Keratinocyte (primary cell): ENCODE data around the gene TENM3. TPM values are rescaled to one million over a fixed set of nuclear protein-coding genes. Genes with fewer than 3 reads are reported as not detected.

Source experiments
- DNase-seq: peaks from one replicate; pipeline ENCODE4 v3.0.0-alpha.2; 2011; ENCODE audit warnings: low read depth, missing footprints, low spot score
- FAIRE-seq: peaks from 2 replicates; lab custom pipeline; 2011; peaks lifted over from hg19 to GRCh38; lab: Jason Lieb, UNC
- H2AFZ ChIP-seq: 2 replicates; pipeline ENCODE4 v1.6.0; 2012; ENCODE audit warnings: low read length, control low read depth, inconsistent platforms; ENCODE audit not compliant: control insufficient read depth
- H3K27ac ChIP-seq: 2 replicates; pipeline ENCODE4 v1.5.1; 2011; ENCODE audit warnings: low read length; ENCODE audit not compliant: control insufficient read depth, insufficient read depth
- H3K27me3 ChIP-seq: 3 replicates; pipeline ENCODE4 v1.6.0; 2011; ENCODE audit warnings: low read length; ENCODE audit not compliant: control insufficient read depth, insufficient read depth; ENCODE audit errors: extremely low read depth
- H3K36me3 ChIP-seq, 2 experiments: 2 replicates in 1 of 2; 3 replicates in 1 of 2; pipeline ENCODE4 v1.5.1; 2011; ENCODE audit warnings: low read length in 2 of 2, mild to moderate bottlenecking in 1 of 2; ENCODE audit not compliant: control insufficient read depth in 2 of 2, insufficient read depth in 2 of 2; ENCODE audit errors: extremely low read depth in 1 of 2
- H3K4me1 ChIP-seq: 3 replicates; pipeline ENCODE4 v1.5.1; 2011; ENCODE audit warnings: low read length; ENCODE audit not compliant: control insufficient read depth, insufficient read depth; ENCODE audit errors: extremely low read depth
- H3K4me2 ChIP-seq: 3 replicates; pipeline ENCODE4 v1.6.0; 2011; ENCODE audit warnings: low read depth, low read length; ENCODE audit not compliant: control insufficient read depth, insufficient read depth; ENCODE audit errors: extremely low read depth
- H3K4me3 ChIP-seq, 3 experiments: fragments of 200-600 bp in 1 of 3; sonication (generic) in 1 of 3; 2 replicates in 2 of 3; 3 replicates in 1 of 3; pipeline ENCODE4 v1.5.1; 2011 to 2016; ENCODE audit warnings: low read length in 3 of 3, mild to moderate bottlenecking in 3 of 3, control low read depth in 2 of 3, inconsistent platforms in 1 of 3, low read depth in 1 of 3, mixed read lengths in 1 of 3, mixed run types in 1 of 3, moderate library complexity in 1 of 3; ENCODE audit not compliant: control insufficient read depth in 2 of 3, insufficient read depth in 2 of 3; ENCODE audit errors: extremely low read depth in 1 of 3
- H3K79me2 ChIP-seq: 2 replicates; pipeline ENCODE4 v1.6.0; 2012; ENCODE audit warnings: low read length; ENCODE audit not compliant: control insufficient read depth, insufficient read depth
- H3K9ac ChIP-seq: 3 replicates; pipeline ENCODE4 v1.6.0; 2011; ENCODE audit warnings: low read length; ENCODE audit not compliant: control insufficient read depth, insufficient read depth; ENCODE audit errors: extremely low read depth
- H3K9me1 ChIP-seq: 3 replicates; pipeline ENCODE4 v1.6.0; 2011; ENCODE audit warnings: low read length; ENCODE audit not compliant: control insufficient read depth, insufficient read depth; ENCODE audit errors: extremely low read depth
- H3K9me3 ChIP-seq: 2 replicates; pipeline ENCODE4 v1.5.1; 2012; ENCODE audit warnings: low read depth, low read length; ENCODE audit not compliant: control insufficient read depth
- H4K20me1 ChIP-seq: 3 replicates; pipeline ENCODE4 v1.6.0; 2011; ENCODE audit warnings: low read length; ENCODE audit not compliant: control insufficient read depth, insufficient read depth; ENCODE audit errors: extremely low read depth
- EZH2 ChIP-seq: IDR thresholded peaks from one replicate; pipeline ENCODE4 v1.6.1; 2012; ENCODE audit warnings: inconsistent platforms, mild to moderate bottlenecking, low read length, moderate library complexity
- dilution Hi-C: fragments of 300-500 bp; cut with MboI; formaldehyde crosslinking; loops from one replicate; pipeline ENCODE4 v1.7.0; 2020; ENCODE audit warnings: low sequenced_read_pairs; ENCODE audit not compliant: extremely low pct_ligation_motif_present
- polyA plus RNA-seq, 5 experiments: library from polyadenylated mRNA; depleted of rRNA in 3 of 5; stranded (reverse) in 3 of 5; stranded (forward) in 1 of 5; unstranded in 1 of 5; fragments of >200 nt; gene quantifications; 1 replicate in 1 of 5; 2 replicates in 3 of 5; 3 replicates in 1 of 5; pipeline versions ENCODE4 v1.2.1 to v1.2.3, GENCODE V29; 2011 to 2012; ENCODE audit warnings: missing spikeins in 2 of 5, low read depth in 1 of 5, low replicate concordance in 1 of 5
- TF ChIP-seq, protein P1 (sequence below), 3 experiments: IDR thresholded peaks in 1 of 3; conservative IDR thresholded peaks in 1 of 3; optimal IDR thresholded peaks in 1 of 3; 2 replicates in 2 of 3; 3 replicates in 1 of 3; pipeline versions ENCODE3 to v1.5.1; 2011; ENCODE audit warnings: low read length in 3 of 3, mild to moderate bottlenecking in 3 of 3, moderate library complexity in 2 of 3, control low read depth in 1 of 3, inconsistent platforms in 1 of 3; ENCODE audit not compliant: insufficient read depth in 2 of 3; ENCODE audit errors: extremely low read depth in 1 of 3

The TENM3 gene
- polyA plus RNA-seq, 1 donor (not counting 4 experiments of a cell fraction or from before 2014, with no cell fraction given) = 17.0 TPM

DNA sequence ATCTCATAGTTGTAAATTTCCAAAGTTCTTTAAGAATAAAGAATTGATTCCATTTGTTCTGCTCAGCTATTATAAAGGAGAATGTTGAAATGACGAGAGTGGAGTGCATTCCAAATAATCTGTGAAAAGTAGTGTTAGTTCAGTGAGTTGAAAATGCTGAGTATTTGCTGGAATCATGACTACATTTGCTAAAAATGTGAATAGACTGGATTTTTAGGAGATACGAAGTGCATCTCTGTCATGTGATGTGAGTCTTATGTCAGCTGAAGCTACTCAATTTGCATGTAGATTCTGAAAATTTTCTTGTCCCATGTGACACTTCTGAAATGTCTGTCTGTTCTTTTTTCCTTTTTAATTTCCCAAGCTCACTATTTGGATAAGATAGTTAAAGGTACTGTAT, 468.0 kb downstream of the TENM3 start:
- TF ChIP-seq, protein P1, sequence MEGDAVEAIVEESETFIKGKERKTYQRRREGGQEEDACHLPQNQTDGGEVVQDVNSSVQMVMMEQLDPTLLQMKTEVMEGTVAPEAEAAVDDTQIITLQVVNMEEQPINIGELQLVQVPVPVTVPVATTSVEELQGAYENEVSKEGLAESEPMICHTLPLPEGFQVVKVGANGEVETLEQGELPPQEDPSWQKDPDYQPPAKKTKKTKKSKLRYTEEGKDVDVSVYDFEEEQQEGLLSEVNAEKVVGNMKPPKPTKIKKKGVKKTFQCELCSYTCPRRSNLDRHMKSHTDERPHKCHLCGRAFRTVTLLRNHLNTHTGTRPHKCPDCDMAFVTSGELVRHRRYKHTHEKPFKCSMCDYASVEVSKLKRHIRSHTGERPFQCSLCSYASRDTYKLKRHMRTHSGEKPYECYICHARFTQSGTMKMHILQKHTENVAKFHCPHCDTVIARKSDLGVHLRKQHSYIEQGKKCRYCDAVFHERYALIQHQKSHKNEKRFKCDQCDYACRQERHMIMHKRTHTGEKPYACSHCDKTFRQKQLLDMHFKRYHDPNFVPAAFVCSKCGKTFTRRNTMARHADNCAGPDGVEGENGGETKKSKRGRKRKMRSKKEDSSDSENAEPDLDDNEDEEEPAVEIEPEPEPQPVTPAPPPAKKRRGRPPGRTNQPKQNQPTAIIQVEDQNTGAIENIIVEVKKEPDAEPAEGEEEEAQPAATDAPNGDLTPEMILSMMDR (optimal IDR thresholded peaks at IDR 0.05 in 1 of 3, IDR thresholded peaks at IDR 0.05 in 1 of 3, conservative IDR thresholded peaks at IDR 0.05 in 1 of 3; ENCODE audit: extremely low read depth in 1 of 3, insufficient read depth in 2 of 3, low read length in 3 of 3) = no peak
- no peak for TF ChIP-seq EZH2
- no peaks in the 10 kb centered on the region for H3K4me1 ChIP-seq
- H3K27me3 ChIP-seq = no peaks in the 10 kb centered on the region
- H3K79me2 ChIP-seq = no peaks in the 10 kb centered on the region
- dilution Hi-C loops = no loop called here
- FAIRE-seq (no peak), DNase-seq (no peak)
- no peaks in the 10 kb centered on the region for H3K9me1 ChIP-seq
- H4K20me1 ChIP-seq = no peaks in the 10 kb centered on the region
- no peak overlapping the region for H3K4me2 ChIP-seq
- no peak overlapping the region for H2AFZ ChIP-seq
- no peak overlapping the region for H3K4me3 ChIP-seq
- no peak overlapping the region for H3K9ac ChIP-seq
- H3K36me3 ChIP-seq = no peaks in the 10 kb centered on the region
- no peaks in the 10 kb centered on the region for H3K9me3 ChIP-seq
- H3K27ac ChIP-seq = no peak overlapping the region

DNA sequence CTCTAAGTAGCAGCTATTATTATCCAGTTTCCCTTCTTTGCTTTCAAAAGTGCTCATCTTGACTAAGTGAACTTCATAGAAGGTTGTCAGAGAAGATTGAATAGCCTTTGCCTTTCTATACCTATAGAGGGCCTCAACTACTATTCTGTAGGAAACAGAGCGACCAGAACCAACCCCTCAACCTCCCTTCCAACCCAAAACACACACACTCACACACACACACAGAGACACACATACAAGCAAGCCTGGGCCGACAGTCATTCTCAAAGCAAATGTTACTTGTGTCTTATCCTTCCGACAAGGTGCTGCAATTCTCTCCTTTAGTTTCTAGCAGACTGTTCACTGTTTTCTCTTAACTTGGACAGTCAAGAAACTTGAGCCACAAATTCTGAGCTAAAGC, 472.3 kb downstream of the TENM3 start:
- no peak for FAIRE-seq
- Histone ChIP-seq H3K9me3 (no peaks in the 10 kb centered on the region), H3K4me2 (no peak overlapping the region), H3K9me1 (no peaks in the 10 kb centered on the region), H3K9ac (no peak overlapping the region), H3K27ac (no peak overlapping the region), H3K27me3 (no peaks in the 10 kb centered on the region), H4K20me1 (no peaks in the 10 kb centered on the region), H3K4me3 (no peak overlapping the region), H2AFZ (no peak overlapping the region), H3K36me3 (peaks cover 0 to 3% of the 10 kb centered on the region in 2 experiments), H3K4me1 (no peaks in the 10 kb centered on the region), H3K79me2 (no peaks in the 10 kb centered on the region)
- DNase-seq = no peak
- TF ChIP-seq, protein P1 (optimal IDR thresholded peaks at IDR 0.05 in 1 of 3, IDR thresholded peaks at IDR 0.05 in 1 of 3, conservative IDR thresholded peaks at IDR 0.05 in 1 of 3; ENCODE audit: extremely low read depth in 1 of 3, insufficient read depth in 2 of 3, low read length in 3 of 3) = no peak
- TF ChIP-seq EZH2 = no peak
- dilution Hi-C loops = no loop called here
